Measurements from ENCODE around the gene MCC. TPM values are rescaled to one million over a fixed set of nuclear protein-coding genes. Genes with fewer than 3 reads are reported as not detected.

MCC gene
- total and polyA plus RNA-seq, 2 donors (not counting 1 experiment from before 2014, with no cell fraction given): 3.2 to 41.3 TPM

DNA sequence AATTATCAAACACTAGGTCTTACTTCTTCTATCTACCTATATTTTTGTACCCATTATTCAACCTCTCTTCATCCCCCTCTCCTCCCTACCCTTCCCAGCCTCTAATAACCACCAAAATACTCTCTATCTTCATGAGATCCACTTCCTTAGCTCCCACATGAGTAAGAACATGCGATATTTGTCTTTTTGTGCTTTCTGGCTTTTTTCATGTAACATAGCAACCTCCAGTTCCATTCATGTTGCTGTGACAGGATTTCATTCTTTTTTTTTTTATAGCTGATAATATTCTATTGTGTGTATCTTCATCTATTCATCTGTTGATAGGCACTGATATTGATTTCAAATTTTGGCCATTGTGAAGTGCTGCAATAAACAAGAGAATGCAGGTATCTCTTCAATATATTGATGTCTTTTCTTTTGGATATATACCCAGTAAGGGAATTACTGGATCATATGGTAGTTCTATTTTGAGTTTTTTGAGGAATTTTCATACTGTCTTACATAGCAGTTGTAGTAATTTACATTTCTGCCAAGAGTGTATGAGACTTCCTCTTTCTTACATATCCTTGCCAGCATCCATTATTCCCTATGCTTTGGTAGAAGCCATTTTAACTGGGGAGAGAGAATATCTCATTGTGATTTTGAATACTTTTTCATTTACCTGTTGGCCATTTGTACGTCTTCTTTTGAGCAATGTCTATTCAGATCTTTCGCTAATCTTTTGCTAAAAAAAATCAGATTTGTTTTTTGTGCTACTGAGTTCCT, 354.9 kb downstream of the MCC start:
- Histone ChIP-seq H3K4me1 (ENCODE audit: control insufficient read depth, extremely low read depth, insufficient read depth, low read length) (no peaks in the 10 kb centered on the region), H3K4me2 (ENCODE audit: extremely low read depth, insufficient read depth, low read length) (no peak overlapping the region), H3K9me3 (ENCODE audit: control insufficient read depth, insufficient read depth, low read depth, low read length) (no peaks in the 10 kb centered on the region), H2AFZ (ENCODE audit: low read length) (no peak overlapping the region), H4K20me1 (ENCODE audit: control insufficient read depth, extremely low read depth, insufficient read depth, low read length) (no peaks in the 10 kb centered on the region), H3K36me3 (ENCODE audit: control insufficient read depth, insufficient read depth, low read length) (no peaks in the 10 kb centered on the region), H3K27me3 (ENCODE audit: control insufficient read depth, insufficient read depth, low read length) (no peaks in the 10 kb centered on the region), H3K27ac (ENCODE audit: insufficient read depth, low read length) (no peak overlapping the region), H3K9ac (ENCODE audit: insufficient read depth, low read length) (no peak overlapping the region), H3K4me3 (replicated peaks in 1 of 4; ENCODE audit: control extremely low read depth in 1 of 4, insufficient read depth in 1 of 4, low read depth in 3 of 4, low read length in 4 of 4) (no peak overlapping the region), H3K79me2 (ENCODE audit: control insufficient read depth, insufficient read depth, low read length) (no peaks in the 10 kb centered on the region)
- DNase-seq (ENCODE audit: low read depth in 2 of 2): no peak
- TF ChIP-seq, protein P1, sequence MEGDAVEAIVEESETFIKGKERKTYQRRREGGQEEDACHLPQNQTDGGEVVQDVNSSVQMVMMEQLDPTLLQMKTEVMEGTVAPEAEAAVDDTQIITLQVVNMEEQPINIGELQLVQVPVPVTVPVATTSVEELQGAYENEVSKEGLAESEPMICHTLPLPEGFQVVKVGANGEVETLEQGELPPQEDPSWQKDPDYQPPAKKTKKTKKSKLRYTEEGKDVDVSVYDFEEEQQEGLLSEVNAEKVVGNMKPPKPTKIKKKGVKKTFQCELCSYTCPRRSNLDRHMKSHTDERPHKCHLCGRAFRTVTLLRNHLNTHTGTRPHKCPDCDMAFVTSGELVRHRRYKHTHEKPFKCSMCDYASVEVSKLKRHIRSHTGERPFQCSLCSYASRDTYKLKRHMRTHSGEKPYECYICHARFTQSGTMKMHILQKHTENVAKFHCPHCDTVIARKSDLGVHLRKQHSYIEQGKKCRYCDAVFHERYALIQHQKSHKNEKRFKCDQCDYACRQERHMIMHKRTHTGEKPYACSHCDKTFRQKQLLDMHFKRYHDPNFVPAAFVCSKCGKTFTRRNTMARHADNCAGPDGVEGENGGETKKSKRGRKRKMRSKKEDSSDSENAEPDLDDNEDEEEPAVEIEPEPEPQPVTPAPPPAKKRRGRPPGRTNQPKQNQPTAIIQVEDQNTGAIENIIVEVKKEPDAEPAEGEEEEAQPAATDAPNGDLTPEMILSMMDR (conservative IDR thresholded peaks at IDR 0.05 in 1 of 2, IDR thresholded peaks at IDR 0.05 in 1 of 2; ENCODE audit: low read depth in 1 of 2, low read length in 2 of 2): no peak
- TF ChIP-seq EZH2 (IDR thresholded peaks at IDR 0.05; ENCODE audit: low read length, missing control alignments): no peak

DNA sequence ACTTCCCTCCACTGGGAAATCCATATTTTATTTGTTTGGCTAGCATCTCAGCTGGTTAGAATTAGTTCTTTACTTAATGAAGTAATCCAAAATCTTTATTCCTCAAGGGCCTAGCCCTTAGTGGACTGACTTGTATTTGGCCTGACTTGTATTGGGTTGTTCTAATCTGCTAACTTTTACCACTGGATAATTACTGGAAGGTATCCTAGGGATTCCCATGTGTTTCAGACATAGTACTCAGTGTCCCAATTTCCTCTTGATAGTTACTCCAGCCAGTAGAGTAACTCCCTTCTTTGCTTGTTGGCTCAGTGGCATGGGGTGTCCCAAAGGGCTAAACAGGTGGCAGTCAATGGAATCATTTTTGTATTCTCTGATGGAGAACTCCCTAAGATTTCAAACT, 355.7 kb downstream of the MCC start:
- Histone ChIP-seq H3K4me2 (ENCODE audit: extremely low read depth, insufficient read depth, low read length) (no peak overlapping the region), H3K79me2 (ENCODE audit: control insufficient read depth, insufficient read depth, low read length) (no peaks in the 10 kb centered on the region), H3K4me3 (replicated peaks in 1 of 4; ENCODE audit: control extremely low read depth in 1 of 4, insufficient read depth in 1 of 4, low read depth in 3 of 4, low read length in 4 of 4) (no peak overlapping the region), H3K9me3 (ENCODE audit: control insufficient read depth, insufficient read depth, low read depth, low read length) (no peaks in the 10 kb centered on the region), H3K36me3 (ENCODE audit: control insufficient read depth, insufficient read depth, low read length) (no peaks in the 10 kb centered on the region), H3K27ac (ENCODE audit: insufficient read depth, low read length) (no peak overlapping the region), H3K4me1 (ENCODE audit: control insufficient read depth, extremely low read depth, insufficient read depth, low read length) (no peaks in the 10 kb centered on the region), H3K27me3 (ENCODE audit: control insufficient read depth, insufficient read depth, low read length) (no peaks in the 10 kb centered on the region), H2AFZ (ENCODE audit: low read length) (no peak overlapping the region), H3K9ac (ENCODE audit: insufficient read depth, low read length) (no peak overlapping the region), H4K20me1 (ENCODE audit: control insufficient read depth, extremely low read depth, insufficient read depth, low read length) (no peaks in the 10 kb centered on the region)
- no peak for TF ChIP-seq EZH2 (IDR thresholded peaks at IDR 0.05; ENCODE audit: low read length, missing control alignments)
- TF ChIP-seq, protein P1 (conservative IDR thresholded peaks at IDR 0.05 in 1 of 2, IDR thresholded peaks at IDR 0.05 in 1 of 2; ENCODE audit: low read depth in 1 of 2, low read length in 2 of 2): no peak
- no peak for DNase-seq (ENCODE audit: low read depth in 2 of 2)

DNA sequence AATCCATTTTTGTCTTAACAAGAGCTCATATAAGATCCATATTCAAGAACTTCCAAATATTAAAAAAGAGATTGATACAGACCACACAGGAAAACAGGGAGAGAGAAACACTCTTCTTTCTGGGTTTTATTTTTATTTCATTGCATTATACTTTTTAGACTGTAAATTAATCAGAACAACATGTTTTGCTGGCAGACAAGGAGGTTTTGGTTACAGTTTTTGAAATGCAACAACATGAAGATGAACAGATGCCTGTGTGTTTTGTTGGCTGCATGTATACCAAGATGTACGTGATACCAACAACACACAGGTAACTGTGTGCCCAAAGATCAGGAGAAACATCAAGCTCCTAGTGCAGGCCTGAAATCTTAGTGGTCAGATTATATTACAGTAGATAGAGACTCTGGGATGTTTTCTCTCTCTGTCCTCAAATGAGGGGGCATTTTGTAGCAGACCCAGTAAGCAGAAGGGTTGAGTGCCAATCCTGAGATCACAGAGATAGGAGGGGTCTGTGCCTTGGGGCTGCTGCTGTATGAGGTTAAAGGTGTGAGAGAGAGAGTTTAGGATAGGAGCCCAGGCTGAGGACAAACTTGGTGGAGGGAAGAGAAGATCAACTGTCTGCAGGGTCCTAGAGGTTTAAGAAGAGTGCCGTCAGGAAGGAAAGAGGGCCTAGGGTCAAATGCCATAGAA, 359.5 kb downstream of the MCC start:
- no peaks in the 10 kb centered on the region for H4K20me1 ChIP-seq (ENCODE audit: control insufficient read depth, extremely low read depth, insufficient read depth, low read length)
- no peak overlapping the region for H3K9ac ChIP-seq (ENCODE audit: insufficient read depth, low read length)
- no peak overlapping the region for H3K27ac ChIP-seq (ENCODE audit: insufficient read depth, low read length)
- H3K4me1 ChIP-seq (ENCODE audit: control insufficient read depth, extremely low read depth, insufficient read depth, low read length): no peaks in the 10 kb centered on the region
- no peaks in the 10 kb centered on the region for H3K9me3 ChIP-seq (ENCODE audit: control insufficient read depth, insufficient read depth, low read depth, low read length)
- H3K36me3 ChIP-seq (ENCODE audit: control insufficient read depth, insufficient read depth, low read length): no peaks in the 10 kb centered on the region
- no peak overlapping the region for H3K4me3 ChIP-seq (replicated peaks in 1 of 4; ENCODE audit: control extremely low read depth in 1 of 4, insufficient read depth in 1 of 4, low read depth in 3 of 4, low read length in 4 of 4)
- H3K4me2 ChIP-seq (ENCODE audit: extremely low read depth, insufficient read depth, low read length): no peak overlapping the region
- no peak for DNase-seq (ENCODE audit: low read depth in 2 of 2)
- no peaks in the 10 kb centered on the region for H3K79me2 ChIP-seq (ENCODE audit: control insufficient read depth, insufficient read depth, low read length)
- H2AFZ ChIP-seq (ENCODE audit: low read length): no peak overlapping the region
- TF ChIP-seq, protein P1 (conservative IDR thresholded peaks at IDR 0.05 in 1 of 2, IDR thresholded peaks at IDR 0.05 in 1 of 2; ENCODE audit: low read depth in 1 of 2, low read length in 2 of 2): no peak
- no peak for TF ChIP-seq EZH2 (IDR thresholded peaks at IDR 0.05; ENCODE audit: low read length, missing control alignments)
- no peaks in the 10 kb centered on the region for H3K27me3 ChIP-seq (ENCODE audit: control insufficient read depth, insufficient read depth, low read length)
